HG03378 (cell line): ENCODE measurements around the gene CADM2.
"Not testable (repeated sequence)": the region's sequence is repeated elsewhere in the genome, so short reads cannot be mapped to it uniquely, and the experiment has no call there.

ENCODE experiments used
- ATAC-seq: cut with Tn5 transposase; IDR thresholded peaks from one replicate; pipeline ENCODE4 v1.9.1; 2021; ENCODE audit warnings: mild to moderate bottlenecking, moderate library complexity; ENCODE audit not compliant: unreplicated experiment

The CADM2 gene

DNA sequence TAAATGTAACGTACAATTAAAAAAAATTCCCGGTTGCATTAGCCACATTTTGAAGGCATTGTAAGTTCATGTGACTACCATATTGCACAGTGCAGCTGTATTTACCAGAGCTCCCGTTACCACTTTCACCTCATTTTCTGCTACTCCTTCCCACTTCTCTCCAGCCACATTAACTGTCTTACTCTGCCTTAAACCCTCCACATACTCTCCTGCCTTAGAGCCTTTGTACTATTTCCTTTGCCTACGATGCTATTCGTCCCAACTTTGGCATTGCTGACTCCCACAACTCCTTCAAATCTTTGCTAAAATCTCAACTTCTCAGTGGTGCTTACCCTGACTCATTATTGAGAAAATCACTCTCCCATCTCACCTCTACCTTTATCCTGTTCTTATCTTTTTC, 115.2 kb downstream of the CADM2 start:
- ATAC-seq: no peak

DNA sequence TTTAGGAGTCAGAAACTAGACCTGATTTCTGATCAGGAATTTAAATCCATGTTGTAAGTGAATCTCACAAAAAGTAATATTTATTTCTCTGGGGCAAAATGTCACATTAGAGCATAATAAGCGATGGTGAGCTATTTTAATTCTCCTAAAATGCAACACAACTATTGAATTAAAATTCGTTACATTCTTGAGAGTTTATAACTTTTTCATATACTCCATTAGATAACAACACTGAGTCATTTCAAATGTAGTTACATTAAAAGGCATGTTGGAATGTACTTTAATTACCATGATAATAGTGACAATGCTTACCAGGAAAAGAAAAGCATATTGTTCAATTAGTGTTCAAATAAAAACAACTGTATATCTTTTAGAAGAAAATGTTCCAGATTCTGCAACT, 116.9 kb downstream of the CADM2 start:
- no peak for ATAC-seq

DNA sequence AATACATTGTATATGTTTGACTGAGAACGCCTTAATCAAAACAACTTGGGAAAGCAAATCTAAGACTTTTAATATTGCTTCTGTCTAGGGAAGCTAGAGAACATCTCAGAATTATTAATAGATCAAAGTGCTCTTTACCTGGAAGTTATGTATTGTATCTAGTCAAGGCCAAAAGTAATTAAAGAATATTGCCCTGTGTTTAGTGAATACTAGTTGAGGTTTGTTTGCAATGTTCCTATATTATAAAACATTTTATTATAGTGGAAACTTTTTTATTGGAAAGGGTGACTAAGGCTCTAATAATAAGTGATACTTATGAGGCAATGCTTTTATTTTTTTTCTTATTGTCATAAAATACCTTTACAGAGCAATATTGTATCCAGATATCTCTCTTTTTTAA, 118.2 kb downstream of the CADM2 start:
- ATAC-seq: no peak

DNA sequence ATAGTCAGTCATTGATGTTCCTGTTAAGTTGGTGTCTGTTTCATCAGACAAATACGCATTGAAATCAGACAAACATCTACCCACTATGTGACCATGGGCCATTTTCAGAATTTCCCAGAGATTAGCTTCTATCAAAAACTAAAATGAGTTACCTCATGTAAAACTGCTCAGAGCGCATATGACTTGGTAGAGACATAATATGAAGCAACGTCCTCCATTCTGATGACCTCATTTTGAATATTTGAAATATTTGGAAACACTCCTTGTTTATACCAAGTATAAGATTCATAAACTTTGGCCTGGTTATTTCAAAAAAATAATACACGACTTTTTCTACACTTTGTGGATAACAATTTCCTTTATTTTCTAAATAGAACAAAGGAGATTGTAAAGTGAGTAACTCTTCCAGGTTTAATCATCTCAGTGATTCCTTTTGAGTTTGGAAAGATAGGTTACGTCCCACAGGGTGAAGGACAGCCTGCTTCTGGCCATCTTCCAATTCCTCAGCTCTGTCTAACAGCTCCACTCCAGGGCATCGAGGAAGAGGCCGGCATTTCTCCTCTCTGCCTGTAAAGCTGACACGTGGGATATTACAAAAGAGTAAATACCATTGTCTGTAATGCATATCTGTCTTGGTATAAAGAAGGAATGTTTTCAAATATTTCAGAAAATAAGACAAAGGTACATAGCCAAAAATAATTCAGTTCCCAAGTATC, 122.6 kb downstream of the CADM2 start:
- no peak for ATAC-seq

DNA sequence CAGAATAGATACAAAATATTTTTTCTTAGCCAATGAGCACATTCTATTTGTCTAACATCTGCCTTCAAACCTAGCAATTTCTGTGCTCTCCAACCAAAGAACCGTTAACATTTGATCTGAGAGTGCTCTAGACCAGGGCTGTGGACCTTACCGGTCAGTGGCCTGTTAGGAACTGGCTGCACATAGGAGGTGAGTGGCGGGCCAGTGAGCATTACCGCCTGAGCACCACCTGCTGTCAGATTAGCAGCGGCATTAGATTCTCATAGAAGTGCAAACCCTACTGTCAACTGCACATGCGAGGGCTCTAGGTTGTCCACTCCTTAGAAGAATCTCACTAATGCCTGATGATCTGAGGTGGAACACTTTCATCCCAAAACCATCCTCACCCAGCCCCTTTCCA, 131.7 kb downstream of the CADM2 start:
- no peak for ATAC-seq

DNA sequence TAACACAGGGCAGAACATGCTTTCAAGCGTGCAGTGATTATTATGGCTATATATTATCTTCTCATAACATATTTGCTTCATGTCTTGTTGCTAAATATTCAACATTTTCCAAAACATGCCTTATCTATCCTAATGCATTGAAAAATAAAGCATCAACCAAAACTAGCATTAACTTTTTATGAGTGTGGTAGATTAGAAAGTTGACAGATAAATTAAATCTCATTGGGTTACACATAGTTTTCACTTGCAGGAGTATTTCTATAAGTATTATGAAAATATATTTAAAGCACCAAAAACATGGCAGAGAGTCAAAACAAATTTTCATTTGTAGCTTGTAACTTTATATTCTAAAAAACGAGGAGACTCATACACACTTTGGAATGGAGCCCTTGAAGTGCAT, 141.5 kb downstream of the CADM2 start:
- ATAC-seq: no peak

DNA sequence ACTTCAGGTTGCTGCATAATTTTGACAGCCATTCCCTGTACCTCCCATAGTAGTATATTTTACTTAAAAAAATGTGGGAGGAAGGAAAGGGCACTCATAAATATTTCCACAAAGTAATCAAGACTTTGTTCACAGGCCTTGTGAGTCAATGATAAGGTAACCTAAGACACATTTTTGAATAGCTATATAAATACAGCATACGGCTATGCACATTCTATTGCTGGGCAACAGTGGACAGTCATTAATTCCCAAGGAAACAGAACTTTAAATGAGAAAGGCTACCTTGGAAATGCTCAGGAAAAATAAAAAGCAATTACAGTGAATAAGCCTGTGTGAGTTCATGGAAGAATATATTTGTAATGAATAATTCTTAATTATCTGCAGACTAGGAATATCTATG, 144.0 kb downstream of the CADM2 start:
- ATAC-seq: no peak

DNA sequence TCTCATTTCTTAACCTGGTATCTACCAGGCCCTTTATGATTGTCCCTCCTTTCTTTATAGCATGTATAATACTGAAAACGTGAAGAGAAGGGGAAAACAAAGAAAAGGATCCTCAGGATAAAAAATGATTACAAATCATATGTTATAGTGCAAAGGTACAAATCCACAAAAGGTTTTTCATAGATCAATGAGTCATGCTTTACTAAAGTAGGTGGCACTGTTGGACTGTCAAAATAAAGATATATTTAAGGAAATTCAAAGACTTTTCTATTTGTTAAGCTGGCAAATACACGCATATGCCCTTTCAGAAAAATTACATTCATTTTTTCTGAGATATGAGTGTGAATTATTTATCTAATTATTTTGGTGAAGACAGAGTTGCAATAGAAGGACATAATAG, 151.6 kb downstream of the CADM2 start:
- no peak for ATAC-seq

DNA sequence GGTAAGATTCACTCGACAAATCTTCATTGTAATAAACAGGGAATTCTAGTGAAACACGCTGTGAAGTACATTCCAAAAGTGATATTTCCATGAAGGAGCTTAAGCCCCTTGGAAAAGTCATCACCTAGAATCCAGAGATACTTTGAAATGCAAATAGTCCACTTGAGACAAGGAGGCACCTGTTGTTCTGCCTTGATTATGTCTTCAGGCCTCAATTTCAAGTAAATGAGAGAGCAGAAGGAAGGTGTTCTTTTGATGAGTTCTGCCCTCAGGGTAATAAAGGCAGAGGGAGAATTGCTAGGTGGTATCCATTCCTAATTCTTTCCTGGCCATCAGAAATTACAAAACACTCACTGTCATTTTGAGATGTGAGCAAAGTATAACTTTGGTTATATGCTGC, 162.1 kb downstream of the CADM2 start:
- no peak for ATAC-seq

DNA sequence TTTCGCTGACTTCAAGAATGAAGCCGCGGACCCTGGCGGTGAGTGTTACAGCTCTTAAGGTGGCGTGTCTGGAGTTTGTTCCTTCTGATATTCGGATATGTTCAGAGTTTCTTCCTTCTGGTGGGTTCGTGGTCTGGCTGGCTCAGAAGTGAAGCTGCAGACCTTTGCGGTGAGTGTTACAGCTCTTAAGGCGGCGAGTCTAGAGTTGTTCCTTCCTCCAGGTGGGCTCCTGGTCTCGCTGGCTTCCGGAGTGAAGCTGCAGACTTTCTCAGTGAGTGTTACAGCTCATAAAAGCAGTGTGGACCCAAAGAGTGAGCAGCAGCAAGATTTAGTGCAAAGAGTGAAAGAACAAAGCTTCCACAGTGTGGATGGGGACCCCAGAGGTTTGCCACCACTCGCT, 174.1 kb downstream of the CADM2 start:
- not testable (repeated sequence) for ATAC-seq

DNA sequence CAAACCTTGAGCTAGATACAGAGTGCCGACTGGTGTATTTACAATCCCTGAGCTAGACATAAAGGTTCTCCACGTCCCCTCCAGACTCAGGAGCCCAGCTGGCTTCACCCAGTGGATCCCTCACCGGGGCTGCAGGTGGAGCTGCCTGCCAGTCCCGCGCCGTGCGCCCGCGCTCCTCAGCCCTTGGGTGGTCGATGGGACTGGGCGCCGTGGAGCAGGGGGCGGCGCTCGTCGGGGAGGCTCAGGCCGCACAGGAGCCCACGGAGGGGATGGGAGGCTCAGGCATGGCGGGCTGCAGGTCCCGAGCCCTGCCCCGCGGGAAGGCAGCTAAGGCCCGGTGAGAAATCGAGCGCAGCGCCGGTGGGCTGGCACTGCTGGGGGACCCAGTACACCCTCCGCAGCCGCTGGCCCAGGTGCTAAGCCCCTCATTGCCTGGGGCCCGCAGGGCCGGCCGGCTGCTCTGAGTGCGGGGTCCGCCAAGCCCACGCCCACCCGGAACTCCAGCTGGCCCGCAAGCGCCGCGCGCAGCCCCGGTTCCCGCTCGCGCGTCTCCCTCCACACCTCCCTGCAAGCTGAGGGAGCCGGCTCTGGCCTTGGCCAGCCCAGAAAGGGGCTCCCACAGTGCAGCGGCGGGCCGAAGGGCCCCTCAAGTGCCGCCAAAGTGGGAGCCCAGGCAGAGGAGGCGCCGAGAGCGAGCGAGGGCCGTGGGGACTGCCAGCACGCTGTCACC, 175.1 kb downstream of the CADM2 start:
- ATAC-seq: not testable (repeated sequence)

DNA sequence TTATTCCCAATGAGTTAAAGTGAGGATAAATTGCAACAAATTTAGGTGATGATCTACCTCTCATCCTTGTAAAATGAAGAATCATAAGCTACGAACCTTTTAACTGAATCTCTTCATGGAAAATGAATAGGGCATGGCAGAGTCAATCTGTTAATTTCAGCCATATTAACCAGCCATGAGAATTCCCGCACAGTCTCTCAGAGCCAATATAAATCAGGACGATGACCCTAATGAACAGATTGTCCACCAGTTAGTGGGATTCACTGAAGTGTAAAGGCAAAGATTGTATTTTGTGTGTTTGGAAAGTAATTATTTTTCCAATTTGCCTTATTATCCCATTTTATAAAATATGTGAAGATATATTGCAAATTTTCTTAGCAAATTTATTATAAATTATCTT, 183.8 kb downstream of the CADM2 start:
- ATAC-seq: no peak

DNA sequence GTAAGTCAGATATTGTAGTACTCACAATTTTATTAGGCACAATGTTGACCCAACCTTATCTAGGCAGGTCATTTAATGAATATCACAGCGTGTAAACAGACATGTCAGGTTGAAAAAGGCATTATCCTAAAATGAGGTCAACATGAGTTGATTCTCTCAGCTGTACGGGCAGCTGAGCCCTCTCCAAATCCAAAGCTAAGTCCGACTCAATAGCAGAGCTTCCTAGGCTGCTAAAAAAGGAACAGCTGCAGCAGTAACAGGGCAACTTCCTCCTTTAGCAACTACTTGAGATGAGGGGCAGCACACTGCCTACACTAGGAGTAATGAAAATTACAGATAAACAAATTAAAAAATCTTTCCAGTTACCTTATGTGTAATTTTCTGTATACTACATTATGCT, 189.2 kb downstream of the CADM2 start:
- no peak for ATAC-seq

DNA sequence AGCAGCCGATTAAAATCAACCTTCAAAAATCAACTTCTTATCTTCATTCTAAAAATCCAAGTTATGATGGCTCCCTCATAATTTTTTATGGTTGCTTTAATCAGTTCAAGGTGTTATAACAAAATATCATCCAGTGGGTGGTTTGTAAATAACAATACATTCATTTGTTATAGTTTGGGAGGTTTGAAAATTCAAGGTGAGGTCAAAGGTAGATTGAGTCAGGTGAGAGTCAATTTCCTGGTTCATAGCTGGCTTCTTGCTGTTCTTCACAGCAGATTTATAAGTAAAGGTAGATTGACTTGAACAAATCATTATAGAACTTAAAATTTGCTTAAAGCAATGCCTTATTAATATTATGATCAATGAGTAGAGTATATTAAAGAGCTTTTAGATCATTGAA, 192.8 kb downstream of the CADM2 start:
- no peak for ATAC-seq

DNA sequence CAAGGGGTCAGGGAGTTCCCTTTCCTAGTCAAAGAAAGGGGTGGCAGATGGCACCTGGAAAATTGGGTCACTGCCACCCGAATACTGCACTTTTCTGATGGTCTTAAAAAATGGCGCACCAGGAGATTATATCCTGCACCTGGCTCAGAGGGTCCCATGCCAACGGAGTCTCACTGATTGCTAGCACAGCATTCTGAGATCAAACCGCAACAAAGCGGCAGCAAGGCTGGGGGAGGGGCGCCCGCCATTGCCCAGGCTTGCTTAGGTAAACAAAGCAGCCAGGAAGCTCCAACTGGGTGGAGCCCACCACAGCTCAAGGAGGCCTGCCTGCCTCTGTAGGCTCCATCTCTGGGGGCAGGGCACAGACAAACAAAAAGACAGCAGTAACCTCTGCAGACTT, 194.5 kb downstream of the CADM2 start:
- ATAC-seq: not testable (repeated sequence)

DNA sequence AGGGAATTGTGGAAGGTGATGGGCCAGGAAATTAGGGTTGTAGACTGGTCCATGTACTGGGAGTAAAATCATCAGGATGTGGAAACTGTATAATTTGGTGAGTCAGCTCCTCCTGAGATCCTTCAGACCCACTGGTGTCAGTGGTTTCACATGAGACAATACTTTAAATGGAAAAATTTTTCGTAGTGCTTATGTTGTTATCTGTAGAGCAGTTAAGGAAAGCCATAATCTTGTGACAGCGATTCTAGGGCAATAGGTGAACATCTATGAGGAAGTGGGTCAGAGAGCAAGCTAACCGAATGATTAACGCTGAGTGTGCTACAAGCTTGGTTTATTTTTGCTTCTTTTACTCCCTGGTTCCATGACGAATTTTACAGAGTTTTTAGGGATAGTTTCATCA, 200.6 kb downstream of the CADM2 start:
- no peak for ATAC-seq

DNA sequence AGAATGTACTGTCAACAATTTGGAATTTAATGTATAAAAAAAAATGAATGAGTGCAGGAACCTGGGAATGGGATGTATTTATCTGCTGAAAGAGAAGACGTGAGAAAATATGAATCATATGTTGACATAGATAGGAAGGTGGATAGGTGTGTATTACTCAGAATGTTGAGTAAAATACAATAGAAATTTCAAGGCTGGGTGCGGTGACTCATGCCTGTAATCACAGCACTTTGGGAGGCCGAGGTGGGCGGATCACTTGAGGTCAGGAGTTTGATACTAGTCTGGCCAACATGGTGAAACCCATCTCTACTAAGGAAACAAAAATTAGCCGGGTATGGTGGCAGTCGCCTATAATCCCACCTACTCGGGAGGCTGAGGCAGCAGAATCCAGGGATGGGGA, 202.8 kb downstream of the CADM2 start:
- no peak for ATAC-seq

DNA sequence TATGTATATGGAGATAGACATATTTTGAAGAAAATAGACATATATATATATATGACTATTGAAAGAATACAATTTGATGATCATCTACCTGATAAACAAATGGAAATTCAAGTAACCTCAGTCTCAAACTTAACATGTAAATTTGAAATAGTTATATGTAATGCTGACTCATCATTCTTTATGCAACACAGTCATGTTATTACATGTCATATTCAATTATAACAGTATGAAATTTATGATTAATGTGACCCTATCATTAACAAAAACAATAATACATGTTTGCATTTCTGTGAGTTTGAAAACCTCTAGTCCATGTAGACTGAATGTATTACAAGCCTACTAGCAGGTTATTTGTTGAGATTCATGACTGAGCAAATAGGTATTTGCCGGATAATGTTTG, 204.1 kb downstream of the CADM2 start:
- no peak for ATAC-seq

DNA sequence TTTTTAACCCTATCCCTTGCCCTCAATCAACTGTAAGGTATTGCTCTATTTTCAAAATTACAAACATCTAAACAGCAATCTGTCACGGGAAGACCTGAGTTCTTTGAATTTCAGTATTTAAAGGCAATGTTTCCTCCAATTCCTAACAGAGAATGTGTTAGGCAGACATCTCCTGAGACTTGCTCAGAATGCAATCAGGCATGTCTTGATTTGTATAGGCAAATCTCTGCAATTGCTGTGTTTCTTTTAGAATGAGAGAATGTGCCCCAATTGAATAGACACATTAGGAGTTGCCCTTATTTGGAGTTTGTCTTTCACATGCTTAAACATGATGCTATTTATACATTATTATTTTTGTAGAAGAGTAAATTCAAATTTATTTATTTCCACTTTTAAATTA, 205.6 kb downstream of the CADM2 start:
- ATAC-seq: no peak

DNA sequence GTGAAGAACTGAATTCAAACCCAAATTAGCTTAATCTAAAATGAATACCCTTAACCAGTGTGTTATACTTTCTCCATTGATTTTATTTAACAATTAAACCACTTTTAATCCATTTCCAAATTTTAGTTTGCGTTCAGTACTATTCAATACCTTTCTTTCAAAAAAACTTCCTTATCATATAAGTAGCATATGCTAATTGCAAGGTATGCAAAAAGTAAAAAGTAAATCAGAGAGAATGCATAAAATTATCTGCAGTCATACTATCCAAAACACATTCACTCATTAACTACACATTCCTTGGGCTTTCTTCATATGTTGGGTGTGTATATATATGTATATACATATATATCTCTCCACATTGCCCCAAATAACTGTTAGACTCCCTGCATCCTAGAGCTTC, 208.8 kb downstream of the CADM2 start:
- ATAC-seq: no peak

DNA sequence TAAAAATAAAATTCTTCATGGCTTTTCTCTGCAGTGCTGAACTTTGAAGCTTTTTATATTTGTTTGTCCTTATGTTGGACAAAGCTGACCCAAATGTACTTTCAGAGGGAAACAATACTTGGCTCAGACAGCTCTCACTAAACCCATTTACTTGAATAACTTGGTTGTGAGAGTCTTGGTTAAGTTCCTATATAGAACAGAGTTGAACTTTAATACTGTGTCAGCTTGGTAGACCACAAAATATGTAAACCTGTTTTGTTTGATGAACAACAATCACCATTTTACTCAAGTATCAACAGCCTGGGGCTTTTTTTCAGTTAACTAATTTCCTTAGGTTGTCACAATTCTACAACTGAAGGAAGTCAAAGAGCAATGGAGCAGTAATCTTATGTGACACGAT, 211.9 kb downstream of the CADM2 start:
- ATAC-seq: no peak

DNA sequence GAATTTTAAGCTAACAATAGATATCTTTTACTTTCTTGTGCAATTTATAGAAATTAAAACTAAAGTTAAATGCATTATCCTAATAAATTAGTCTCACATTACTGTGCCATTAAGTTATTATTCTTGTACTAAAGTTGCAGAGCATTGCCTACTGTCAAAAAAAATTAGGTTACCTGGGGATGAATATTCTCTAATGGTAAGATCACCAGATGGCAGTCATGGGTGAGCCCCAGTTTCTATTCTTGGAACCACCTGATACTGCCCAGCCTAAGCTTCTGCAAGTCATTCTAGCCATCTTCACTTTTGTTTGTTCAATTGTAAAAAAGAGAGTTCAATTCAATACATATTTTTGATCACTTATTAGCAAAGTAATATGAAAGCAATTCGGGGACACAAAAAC, 213.2 kb downstream of the CADM2 start:
- ATAC-seq: no peak

DNA sequence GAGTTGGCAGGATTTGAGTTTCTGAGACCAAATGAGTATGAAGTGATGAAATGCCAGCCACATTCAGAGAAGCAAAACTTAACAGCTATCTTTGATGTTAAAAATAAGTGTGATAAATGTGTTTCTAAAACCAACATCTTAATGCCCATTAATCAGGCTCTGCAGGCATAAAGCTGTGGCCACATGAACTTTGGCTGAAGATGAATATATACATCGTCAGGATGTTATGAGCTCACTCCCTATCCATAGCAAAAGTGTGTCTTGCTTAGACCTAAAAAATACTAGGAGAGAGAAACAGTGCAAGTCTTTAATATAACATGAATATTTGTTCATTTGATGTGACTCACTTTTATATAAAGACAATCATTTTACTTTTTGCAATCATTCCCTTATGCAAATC, 218.0 kb downstream of the CADM2 start:
- ATAC-seq: no peak
